Mesothelial cell of epicardium (in vitro differentiated cells): ENCODE measurements around the gene ALPK3. TPM values are rescaled to one million over a fixed set of nuclear protein-coding genes. Genes with fewer than 3 reads are reported as not detected.

Experiments
- DNase-seq, 2 experiments: peaks; one replicate each; pipeline ENCODE4 v3.0.0; 2021; ENCODE audit warnings: low spot score in 2 of 2; ENCODE audit not compliant: unreplicated experiment in 2 of 2
- H3K27ac Mint-ChIP-seq: 2 replicates; pipeline ENCODE4 v1.8.0; 2021; ENCODE audit warnings: mixed read lengths
- H3K27me3 Mint-ChIP-seq: 2 replicates; pipeline ENCODE4 v1.8.0; 2021; ENCODE audit warnings: low read depth, mixed read lengths
- H3K36me3 Mint-ChIP-seq: 2 replicates; pipeline ENCODE4 v1.8.0; 2021; ENCODE audit warnings: mixed read lengths
- H3K4me1 Mint-ChIP-seq: 2 replicates; pipeline ENCODE4 v1.8.0; 2021; ENCODE audit warnings: mixed read lengths
- H3K4me3 Mint-ChIP-seq: 2 replicates; pipeline ENCODE4 v1.8.0; 2021; ENCODE audit warnings: mild to moderate bottlenecking, moderate library complexity, mixed read lengths
- H3K9me3 Mint-ChIP-seq: 2 replicates; pipeline ENCODE4 v1.8.0; 2021; ENCODE audit warnings: mixed read lengths
- CTCF ChIP-seq: fragments of 200-600 bp; sonication (generic); IDR thresholded peaks from one replicate; pipeline ENCODE4 v1.5.0; 2021; ENCODE audit warnings: antibody characterized with exemption; ENCODE audit not compliant: unreplicated experiment
- total RNA-seq: library from RNA; stranded (reverse); gene quantifications from 3 replicates; pipeline ENCODE4 v1.2.1, GENCODE V29; 2021

Gene ALPK3
- total RNA-seq, 1 donor from 2014 or later, result 31.3 TPM

- Mint-ChIP-seq H3K27me3 (no peaks in the 10 kb centered on the region), H3K4me1 (no peaks in the 10 kb centered on the region), H3K9me3 (no peaks in the 10 kb centered on the region), H3K4me3 (no peak overlapping the region), H3K36me3 (peaks cover 34% of the 10 kb centered on the region), H3K27ac (no peak overlapping the region)
- TF ChIP-seq CTCF, result no peak
- DNase-seq, result no peak
Observed at GRCh38 chr15:84797801-84798200, 19.4 kb upstream of the ALPK3 start.

GRCh38 chr15:84798436-84798946 lies 18.7 kb upstream of the ALPK3 start:
- Mint-ChIP-seq H3K27ac (no peak overlapping the region), H3K4me1 (peaks cover 1% of the 10 kb centered on the region), H3K36me3 (peaks cover 40% of the 10 kb centered on the region), H3K27me3 (no peaks in the 10 kb centered on the region), H3K4me3 (no peak overlapping the region), H3K9me3 (no peaks in the 10 kb centered on the region)
- no peak for TF ChIP-seq CTCF
- no peak for DNase-seq

GRCh38 chr15:84799511-84800187 lies 17.5 kb upstream of the ALPK3 start:
- TF ChIP-seq CTCF, result no peak
- no peak for DNase-seq
- H3K36me3 Mint-ChIP-seq, result peaks cover 35% of the 10 kb centered on the region
- peaks cover 4% of the 10 kb centered on the region for H3K4me1 Mint-ChIP-seq
- H3K27ac Mint-ChIP-seq, result no peak overlapping the region
- no peaks in the 10 kb centered on the region for H3K27me3 Mint-ChIP-seq
- no peaks in the 10 kb centered on the region for H3K9me3 Mint-ChIP-seq
- H3K4me3 Mint-ChIP-seq, result no peak overlapping the region

GRCh38 chr15:84800365-84800806 lies 16.8 kb upstream of the ALPK3 start:
- DNase-seq, result no peak
- H3K36me3 Mint-ChIP-seq, result peaks cover 35% of the 10 kb centered on the region
- H3K9me3 Mint-ChIP-seq, result no peaks in the 10 kb centered on the region
- H3K27ac Mint-ChIP-seq, result no peak overlapping the region
- H3K4me3 Mint-ChIP-seq, result no peak overlapping the region
- no peaks in the 10 kb centered on the region for H3K27me3 Mint-ChIP-seq
- TF ChIP-seq CTCF, result no peak
- peaks cover 9% of the 10 kb centered on the region for H3K4me1 Mint-ChIP-seq

GRCh38 chr15:84804005-84804900 lies 12.9 kb upstream of the ALPK3 start:
- Mint-ChIP-seq H3K9me3 (no peaks in the 10 kb centered on the region), H3K4me3 (no peak overlapping the region), H3K27me3 (no peaks in the 10 kb centered on the region), H3K27ac (no peak overlapping the region), H3K4me1 (peaks cover 10% of the 10 kb centered on the region), H3K36me3 (peaks cover 44% of the 10 kb centered on the region)
- TF ChIP-seq CTCF, result no peak
- no peak for DNase-seq
